Glutamatergic neuron (in vitro differentiated cells): ENCODE measurements around the gene RABEP2. TPM values are rescaled to one million over a fixed set of nuclear protein-coding genes. Genes with fewer than 3 reads are reported as not detected.
A peak's percentile ranks its signal among the peaks of the same experiment; 100 is the strongest.
"Not testable (repeated sequence)": the region's sequence is repeated elsewhere in the genome, so short reads cannot be mapped to it uniquely, and the experiment has no call there.

Source experiments
- DNase-seq: peaks from one replicate; pipeline ENCODE4 v3.0.0; 2022
- H3K27ac Mint-ChIP-seq: one replicate; pipeline ENCODE4 v1.8.0; 2020; ENCODE audit warnings: mild to moderate bottlenecking, mixed read lengths, inconsistent platforms; ENCODE audit not compliant: unreplicated experiment
- H3K27me3 Mint-ChIP-seq: one replicate; pipeline ENCODE4 v1.8.0; 2020; ENCODE audit warnings: mild to moderate bottlenecking, moderate library complexity, mixed read lengths, inconsistent platforms; ENCODE audit not compliant: unreplicated experiment
- H3K36me3 Mint-ChIP-seq: one replicate; pipeline ENCODE4 v1.8.0; 2020; ENCODE audit warnings: mild to moderate bottlenecking, mixed read lengths, inconsistent platforms; ENCODE audit not compliant: unreplicated experiment
- H3K4me1 Mint-ChIP-seq: one replicate; pipeline ENCODE4 v1.8.0; 2020; ENCODE audit warnings: mild to moderate bottlenecking, low read depth, mixed read lengths, inconsistent platforms; ENCODE audit not compliant: unreplicated experiment
- H3K4me3 Mint-ChIP-seq: one replicate; pipeline ENCODE4 v1.8.0; 2020; ENCODE audit warnings: mild to moderate bottlenecking, mixed read lengths, inconsistent platforms; ENCODE audit not compliant: unreplicated experiment
- H3K9me3 Mint-ChIP-seq: one replicate; pipeline ENCODE4 v1.8.0; 2020; ENCODE audit warnings: mild to moderate bottlenecking, moderate library complexity, mixed read lengths, inconsistent platforms; ENCODE audit not compliant: unreplicated experiment
- total RNA-seq: library from RNA; stranded (reverse); fragmentation: NEBNext Ultra II Directional; extraction: Animal tissue kit (Norgen Biotek cat#: 25700); gene quantifications from one replicate; pipeline ENCODE4 v1.2.1, GENCODE V29; 2021; ENCODE audit not compliant: unreplicated experiment
- TF ChIP-seq, protein P1 (sequence below): fragments of 200-600 bp; sonication (generic); IDR thresholded peaks from one replicate; pipeline ENCODE4 v1.5.0; 2021; ENCODE audit not compliant: partially characterized antibody, unreplicated experiment

Gene RABEP2
- total RNA-seq, 1 donor from 2014 or later = 15.3 TPM

DNA sequence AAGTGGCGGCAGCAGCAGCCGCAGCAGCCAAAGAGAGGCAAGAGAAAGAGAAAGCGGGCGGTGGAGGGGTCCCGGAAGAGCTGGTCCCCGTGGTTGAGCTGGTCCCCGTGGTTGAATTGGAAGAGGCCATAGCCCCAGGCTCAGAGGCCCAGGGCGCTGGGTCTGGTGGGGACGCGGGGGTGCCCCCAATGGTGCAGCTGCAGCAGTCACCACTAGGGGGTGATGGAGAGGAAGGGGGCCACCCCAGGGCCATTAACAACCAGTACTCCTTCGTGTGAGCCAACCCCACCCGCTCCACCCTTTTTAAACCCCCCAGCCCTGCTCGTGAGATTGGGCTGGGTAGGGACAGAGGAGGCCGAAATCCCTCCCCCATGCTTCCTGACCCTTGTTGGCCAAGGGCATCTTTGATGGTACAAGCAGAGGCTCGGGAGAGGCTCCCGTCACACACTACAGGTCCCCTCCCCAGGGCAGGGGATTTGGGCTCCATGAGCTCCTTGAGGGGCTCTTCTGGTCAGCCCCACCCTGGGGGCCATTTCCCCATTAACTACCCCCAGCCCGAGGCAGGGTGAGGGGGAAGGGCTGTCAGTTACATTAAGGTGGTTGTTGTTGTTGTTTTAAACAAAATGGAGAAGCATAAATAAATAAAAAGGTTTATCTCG, 51.4 kb downstream of the RABEP2 start:
- peaks cover 3% of the 10 kb centered on the region for H3K4me1 Mint-ChIP-seq
- H3K36me3 Mint-ChIP-seq = no peaks in the 10 kb centered on the region
- H3K9me3 Mint-ChIP-seq = no peaks in the 10 kb centered on the region
- peaks cover 4% of the 10 kb centered on the region for H3K27me3 Mint-ChIP-seq
- no peak for DNase-seq
- TF ChIP-seq, protein P1, sequence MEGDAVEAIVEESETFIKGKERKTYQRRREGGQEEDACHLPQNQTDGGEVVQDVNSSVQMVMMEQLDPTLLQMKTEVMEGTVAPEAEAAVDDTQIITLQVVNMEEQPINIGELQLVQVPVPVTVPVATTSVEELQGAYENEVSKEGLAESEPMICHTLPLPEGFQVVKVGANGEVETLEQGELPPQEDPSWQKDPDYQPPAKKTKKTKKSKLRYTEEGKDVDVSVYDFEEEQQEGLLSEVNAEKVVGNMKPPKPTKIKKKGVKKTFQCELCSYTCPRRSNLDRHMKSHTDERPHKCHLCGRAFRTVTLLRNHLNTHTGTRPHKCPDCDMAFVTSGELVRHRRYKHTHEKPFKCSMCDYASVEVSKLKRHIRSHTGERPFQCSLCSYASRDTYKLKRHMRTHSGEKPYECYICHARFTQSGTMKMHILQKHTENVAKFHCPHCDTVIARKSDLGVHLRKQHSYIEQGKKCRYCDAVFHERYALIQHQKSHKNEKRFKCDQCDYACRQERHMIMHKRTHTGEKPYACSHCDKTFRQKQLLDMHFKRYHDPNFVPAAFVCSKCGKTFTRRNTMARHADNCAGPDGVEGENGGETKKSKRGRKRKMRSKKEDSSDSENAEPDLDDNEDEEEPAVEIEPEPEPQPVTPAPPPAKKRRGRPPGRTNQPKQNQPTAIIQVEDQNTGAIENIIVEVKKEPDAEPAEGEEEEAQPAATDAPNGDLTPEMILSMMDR = peak; percentile 71
- H3K27ac Mint-ChIP-seq = no peak overlapping the region
- H3K4me3 Mint-ChIP-seq = no peak overlapping the region

DNA sequence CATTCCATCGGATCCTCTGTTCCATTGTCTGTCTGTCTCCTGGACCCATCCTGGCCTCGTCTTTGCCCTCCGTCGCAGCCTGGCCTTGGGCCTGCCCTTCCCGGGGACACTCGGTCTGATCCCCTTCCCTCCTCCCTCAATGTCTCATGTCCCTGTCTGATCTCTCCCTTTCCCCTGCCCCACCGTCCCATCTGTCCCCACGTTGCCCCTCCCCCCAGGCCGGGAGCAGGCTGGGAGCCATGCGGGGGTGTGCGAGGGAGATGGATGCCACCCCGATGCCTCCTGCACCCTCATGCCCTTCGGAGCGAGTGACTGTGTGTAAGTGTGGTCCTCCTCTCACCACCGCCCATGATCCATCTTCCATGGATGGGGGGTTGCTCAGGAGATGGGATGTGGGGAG, 52.1 kb downstream of the RABEP2 start:
- Mint-ChIP-seq H3K36me3 (no peaks in the 10 kb centered on the region), H3K4me1 (peaks cover 3% of the 10 kb centered on the region), H3K9me3 (no peaks in the 10 kb centered on the region), H3K4me3 (no peak overlapping the region), H3K27ac (no peak overlapping the region), H3K27me3 (peaks cover 3% of the 10 kb centered on the region)
- TF ChIP-seq, protein P1 = no peak
- no peak for DNase-seq

DNA sequence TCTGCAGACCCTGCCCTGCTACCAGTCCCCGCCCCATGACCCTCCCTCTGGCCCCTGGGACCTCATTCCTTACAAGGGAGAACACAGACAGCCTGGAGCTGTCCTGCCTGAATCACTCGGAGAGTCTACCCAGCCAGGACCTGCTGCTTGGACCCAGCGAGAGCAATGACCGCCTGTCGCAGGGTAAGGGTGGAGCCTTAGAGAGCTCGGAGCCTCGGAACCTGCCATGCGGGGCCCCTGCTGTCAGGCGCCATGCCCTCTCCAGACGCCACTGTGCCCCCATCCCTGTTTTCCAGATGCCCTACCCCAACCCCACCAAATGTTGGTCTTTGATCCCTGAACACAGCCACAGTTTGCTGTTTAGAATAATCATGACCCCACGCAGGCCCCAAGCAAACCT, 55.8 kb downstream of the RABEP2 start:
- peaks cover 3% of the 10 kb centered on the region for H3K4me1 Mint-ChIP-seq
- no peak overlapping the region for H3K27ac Mint-ChIP-seq
- no peaks in the 10 kb centered on the region for H3K36me3 Mint-ChIP-seq
- peaks cover 2% of the 10 kb centered on the region for H3K27me3 Mint-ChIP-seq
- TF ChIP-seq, protein P1 = no peak
- H3K4me3 Mint-ChIP-seq = no peak overlapping the region
- DNase-seq = no peak
- H3K9me3 Mint-ChIP-seq = peaks cover 3% of the 10 kb centered on the region

DNA sequence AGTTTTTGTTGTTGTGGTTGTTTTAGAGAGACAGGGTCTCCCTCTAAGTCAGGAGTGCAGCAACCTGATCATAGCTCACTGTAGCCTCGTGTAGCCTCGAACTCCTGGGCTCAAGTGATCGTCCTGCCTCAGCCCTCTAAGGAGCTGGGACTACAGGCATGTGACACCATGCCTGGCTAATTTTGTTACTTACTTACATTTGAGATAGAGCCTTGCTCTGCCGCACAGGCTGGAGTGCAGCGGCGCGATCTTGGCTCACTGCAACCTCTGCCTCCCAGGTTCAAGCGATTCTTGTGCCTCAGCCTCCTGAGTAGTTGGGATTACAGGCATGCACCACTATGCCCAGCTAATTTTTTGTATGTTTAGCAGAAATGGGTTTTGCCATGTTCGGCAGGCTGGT, 57.4 kb downstream of the RABEP2 start:
- not testable (repeated sequence) for H3K9me3 Mint-ChIP-seq, H3K36me3 Mint-ChIP-seq, H3K4me1 Mint-ChIP-seq, DNase-seq, H3K27me3 Mint-ChIP-seq, H3K4me3 Mint-ChIP-seq, H3K27ac Mint-ChIP-seq

DNA sequence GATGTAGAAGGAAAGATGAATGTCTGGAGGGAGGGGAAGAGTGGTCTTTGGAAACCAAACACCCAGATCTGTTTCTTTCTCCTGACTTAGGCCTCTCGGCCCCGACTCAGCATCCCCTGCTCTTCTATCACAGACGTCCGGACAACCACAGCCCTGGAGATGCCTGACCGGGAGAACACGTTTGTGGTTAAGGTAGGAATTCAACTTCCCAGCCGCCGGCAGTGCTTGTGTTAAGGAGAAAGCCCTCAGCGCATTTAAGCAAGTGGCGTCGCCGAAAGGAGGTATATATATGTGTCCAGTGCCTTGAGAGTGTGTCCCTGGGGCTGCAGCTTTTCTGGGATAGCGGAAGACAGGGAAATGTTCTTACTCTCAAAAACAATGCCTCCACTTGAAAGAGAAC, 57.8 kb downstream of the RABEP2 start:
- no peak overlapping the region for H3K4me3 Mint-ChIP-seq
- peaks cover 3% of the 10 kb centered on the region for H3K4me1 Mint-ChIP-seq
- no peak overlapping the region for H3K27ac Mint-ChIP-seq

More for the DNA sequence above, 57.8 kb downstream of the RABEP2 start:
- no peaks in the 10 kb centered on the region for H3K36me3 Mint-ChIP-seq
- TF ChIP-seq, protein P1 = no peak
- peaks cover 2% of the 10 kb centered on the region for H3K27me3 Mint-ChIP-seq
- H3K9me3 Mint-ChIP-seq = peaks cover 5% of the 10 kb centered on the region
- no peak for DNase-seq
